Measurements from ENCODE around the gene SLC38A3.

The SLC38A3 gene

DNA sequence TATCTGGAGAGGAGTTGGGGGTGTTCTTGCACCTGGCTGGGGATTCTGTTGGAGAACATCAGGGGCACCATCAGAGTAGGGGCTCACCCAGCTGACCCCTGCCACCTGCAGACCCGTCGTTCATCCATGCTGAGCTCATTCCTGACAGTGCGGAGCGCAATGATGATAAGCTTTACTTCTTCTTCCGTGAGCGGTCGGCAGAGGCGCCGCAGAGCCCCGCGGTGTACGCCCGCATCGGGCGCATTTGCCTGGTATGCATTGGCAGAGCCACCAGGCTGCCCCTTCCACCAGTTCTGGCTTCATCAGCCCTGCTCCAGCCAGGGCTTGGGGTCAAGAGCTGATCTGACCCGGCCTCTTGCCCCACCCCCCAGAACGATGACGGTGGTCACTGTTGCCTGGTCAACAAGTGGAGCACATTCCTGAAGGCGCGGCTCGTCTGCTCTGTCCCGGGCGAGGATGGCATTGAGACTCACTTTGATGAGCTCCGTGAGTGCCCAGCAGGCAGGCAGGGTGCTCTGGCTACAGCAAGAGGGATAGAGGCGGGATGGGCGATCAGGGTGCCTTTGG lies 22.5 kb upstream of the SLC38A3 start:
- TF ChIP-seq, protein P1, sequence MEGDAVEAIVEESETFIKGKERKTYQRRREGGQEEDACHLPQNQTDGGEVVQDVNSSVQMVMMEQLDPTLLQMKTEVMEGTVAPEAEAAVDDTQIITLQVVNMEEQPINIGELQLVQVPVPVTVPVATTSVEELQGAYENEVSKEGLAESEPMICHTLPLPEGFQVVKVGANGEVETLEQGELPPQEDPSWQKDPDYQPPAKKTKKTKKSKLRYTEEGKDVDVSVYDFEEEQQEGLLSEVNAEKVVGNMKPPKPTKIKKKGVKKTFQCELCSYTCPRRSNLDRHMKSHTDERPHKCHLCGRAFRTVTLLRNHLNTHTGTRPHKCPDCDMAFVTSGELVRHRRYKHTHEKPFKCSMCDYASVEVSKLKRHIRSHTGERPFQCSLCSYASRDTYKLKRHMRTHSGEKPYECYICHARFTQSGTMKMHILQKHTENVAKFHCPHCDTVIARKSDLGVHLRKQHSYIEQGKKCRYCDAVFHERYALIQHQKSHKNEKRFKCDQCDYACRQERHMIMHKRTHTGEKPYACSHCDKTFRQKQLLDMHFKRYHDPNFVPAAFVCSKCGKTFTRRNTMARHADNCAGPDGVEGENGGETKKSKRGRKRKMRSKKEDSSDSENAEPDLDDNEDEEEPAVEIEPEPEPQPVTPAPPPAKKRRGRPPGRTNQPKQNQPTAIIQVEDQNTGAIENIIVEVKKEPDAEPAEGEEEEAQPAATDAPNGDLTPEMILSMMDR (conservative IDR thresholded peaks at IDR 0.05; ENCODE audit: low read depth), result no peak
- CTCF ChIA-PET, result no interaction called here
- POLR2A ChIA-PET (ENCODE audit: low non-redundant PET), result interaction anchor here (0.6 kb wide), 1 partner anchor 632 kb away, joined by 5 read pairs; no protein-coding TSS in a partner anchor
- no peak for DNase-seq (ENCODE audit: low spot score)
- H3K27ac ChIP-seq, result peak overlapping the region; percentile 80

DNA sequence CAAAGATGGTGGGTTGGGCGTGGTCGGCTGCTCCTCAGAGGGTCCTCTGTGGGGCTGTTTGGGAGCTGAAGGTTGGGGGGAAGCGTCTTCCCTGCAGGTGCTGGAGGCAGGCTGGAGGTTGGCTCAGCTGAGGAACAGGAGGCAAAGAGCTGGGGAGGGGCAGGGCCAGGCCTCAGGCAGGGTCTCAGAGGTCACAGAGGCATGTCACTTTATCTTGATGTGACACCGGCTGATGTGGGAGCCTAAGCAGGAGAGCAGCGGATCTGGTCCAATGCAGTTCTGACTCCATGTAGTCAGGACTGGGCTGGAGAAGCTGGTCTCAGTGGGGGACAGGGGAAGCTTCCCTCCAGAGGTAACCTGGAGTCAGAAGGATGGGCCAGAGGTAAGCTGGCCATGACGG lies 21.3 kb upstream of the SLC38A3 start:
- POLR2A ChIA-PET (ENCODE audit: low non-redundant PET), result no interaction called here
- CTCF ChIA-PET, result no interaction called here
- DNase-seq (ENCODE audit: low spot score), result no peak

DNA sequence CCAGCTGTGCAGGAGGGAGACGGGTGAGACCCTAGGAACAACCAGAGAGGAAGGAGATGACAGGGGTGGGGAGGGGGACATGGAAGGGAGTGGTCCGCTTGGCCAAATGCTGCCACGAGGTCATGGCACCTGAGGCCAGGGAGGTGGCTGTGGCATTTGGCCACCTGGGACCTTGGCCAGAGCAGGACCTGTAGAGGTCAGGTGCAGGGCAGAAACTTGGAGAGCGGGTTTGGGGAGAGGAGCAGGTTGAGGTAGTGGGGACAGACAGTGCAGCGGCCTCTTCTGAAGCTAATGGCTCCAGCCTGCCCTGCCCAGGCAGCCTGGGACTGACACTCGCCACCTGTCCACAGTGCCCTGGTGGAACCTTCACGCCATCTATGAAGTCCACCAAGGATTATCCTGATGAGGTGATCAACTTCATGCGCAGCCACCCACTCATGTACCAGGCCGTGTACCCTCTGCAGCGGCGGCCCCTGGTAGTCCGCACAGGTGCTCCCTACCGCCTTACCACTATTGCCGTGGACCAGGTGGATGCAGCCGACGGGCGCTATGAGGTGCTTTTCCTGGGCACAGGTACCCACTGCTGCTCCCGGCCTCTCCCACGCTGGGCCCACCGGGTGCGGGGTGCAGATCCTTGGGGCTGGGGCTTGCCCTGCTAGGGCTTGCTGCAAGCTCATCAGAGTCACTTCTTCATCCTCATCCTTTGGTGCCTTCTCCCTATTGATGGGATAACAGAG lies 20.7 kb upstream of the SLC38A3 start:
- DNase-seq (ENCODE audit: low spot score), result no peak
- ChIA-PET CTCF (no interaction called here), POLR2A (ENCODE audit: low non-redundant PET) (no interaction called here)
- TF ChIP-seq, protein P1 (conservative IDR thresholded peaks at IDR 0.05; ENCODE audit: low read depth), result no peak
- peak overlapping the region; percentile 80 for H3K27ac ChIP-seq

More for the DNA sequence above, 21.3 kb upstream of the SLC38A3 start:
- H3K27ac ChIP-seq, result peak overlapping the region; percentile 80
- TF ChIP-seq, protein P1 (conservative IDR thresholded peaks at IDR 0.05; ENCODE audit: low read depth), result no peak

DNA sequence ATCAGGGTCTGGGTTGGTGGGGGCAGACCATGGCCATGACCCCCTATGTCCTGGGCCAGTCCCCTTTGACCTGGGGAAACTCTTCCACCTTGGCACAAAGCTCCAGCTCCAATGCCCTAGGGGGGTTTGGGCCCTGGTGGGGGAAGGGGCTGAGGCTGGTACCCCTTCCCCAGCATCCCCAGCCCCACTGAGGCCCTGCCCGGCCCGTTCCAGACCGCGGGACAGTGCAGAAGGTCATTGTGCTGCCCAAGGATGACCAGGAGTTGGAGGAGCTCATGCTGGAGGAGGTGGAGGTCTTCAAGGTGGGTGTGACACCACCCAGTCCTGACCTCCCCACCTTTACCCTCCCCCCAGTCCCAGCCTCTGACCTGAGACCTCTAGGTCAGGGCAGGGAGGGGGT lies 19.8 kb upstream of the SLC38A3 start:
- ChIA-PET CTCF (no interaction called here), POLR2A (ENCODE audit: low non-redundant PET) (no interaction called here)
- DNase-seq (ENCODE audit: low spot score), result no peak
- TF ChIP-seq, protein P1 (conservative IDR thresholded peaks at IDR 0.05; ENCODE audit: low read depth), result no peak
- H3K27ac ChIP-seq, result peak overlapping the region; percentile 80

DNA sequence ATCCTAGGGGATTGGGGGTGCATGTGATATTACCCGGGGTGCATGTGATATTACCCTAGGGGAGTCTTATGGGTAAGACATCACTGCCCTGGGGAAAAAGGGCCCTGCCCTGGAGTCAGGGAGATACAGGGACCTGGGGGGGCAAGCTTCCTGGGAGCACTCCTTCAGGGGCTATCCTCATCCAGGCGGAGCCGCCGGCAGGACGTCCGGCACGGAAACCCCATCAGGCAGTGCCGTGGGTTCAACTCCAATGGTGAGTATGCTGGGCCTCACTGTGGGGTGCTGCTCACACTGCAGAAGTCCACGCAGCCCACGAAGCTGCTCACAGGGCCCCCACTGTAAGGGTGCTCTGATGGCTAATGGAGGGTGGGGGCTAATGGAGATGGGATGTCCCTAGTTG lies 19.0 kb upstream of the SLC38A3 start:
- no peak for DNase-seq (ENCODE audit: low spot score)
- ChIA-PET POLR2A (ENCODE audit: low non-redundant PET) (no interaction called here), CTCF (no interaction called here)
- peak overlapping the region; percentile 80 for H3K27ac ChIP-seq
- TF ChIP-seq, protein P1 (conservative IDR thresholded peaks at IDR 0.05; ENCODE audit: low read depth), result no peak

DNA sequence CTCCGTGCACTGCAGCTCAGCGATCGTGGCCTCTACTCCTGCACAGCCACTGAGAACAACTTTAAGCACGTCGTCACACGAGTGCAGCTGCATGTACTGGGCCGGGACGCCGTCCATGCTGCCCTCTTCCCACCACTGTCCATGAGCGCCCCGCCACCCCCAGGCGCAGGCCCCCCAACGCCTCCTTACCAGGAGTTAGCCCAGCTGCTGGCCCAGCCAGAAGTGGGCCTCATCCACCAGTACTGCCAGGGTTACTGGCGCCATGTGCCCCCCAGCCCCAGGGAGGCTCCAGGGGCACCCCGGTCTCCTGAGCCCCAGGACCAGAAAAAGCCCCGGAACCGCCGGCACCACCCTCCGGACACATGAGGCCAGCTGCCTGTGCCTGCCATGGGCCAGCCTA lies 17.3 kb upstream of the SLC38A3 start:
- POLR2A ChIA-PET (ENCODE audit: low non-redundant PET), result no interaction called here
- no peak for DNase-seq (ENCODE audit: low spot score)
- CTCF ChIA-PET, result interaction anchor here (2.2 kb wide), 1 partner anchor 66 kb away, joined by 18 read pairs; no protein-coding TSS in a partner anchor
- H3K27ac ChIP-seq, result peak overlapping the region; percentile 80
- TF ChIP-seq, protein P1 (conservative IDR thresholded peaks at IDR 0.05; ENCODE audit: low read depth), result no peak

All from RWPE1 (cell line).